ENCODE measurements around the gene SLC7A9.
A peak's percentile ranks its signal among the peaks of the same experiment; 100 is the strongest.
"Not testable (repeated sequence)": the region's sequence is repeated elsewhere in the genome, so short reads cannot be mapped to it uniquely, and the experiment has no call there.

Gene SLC7A9

DNA sequence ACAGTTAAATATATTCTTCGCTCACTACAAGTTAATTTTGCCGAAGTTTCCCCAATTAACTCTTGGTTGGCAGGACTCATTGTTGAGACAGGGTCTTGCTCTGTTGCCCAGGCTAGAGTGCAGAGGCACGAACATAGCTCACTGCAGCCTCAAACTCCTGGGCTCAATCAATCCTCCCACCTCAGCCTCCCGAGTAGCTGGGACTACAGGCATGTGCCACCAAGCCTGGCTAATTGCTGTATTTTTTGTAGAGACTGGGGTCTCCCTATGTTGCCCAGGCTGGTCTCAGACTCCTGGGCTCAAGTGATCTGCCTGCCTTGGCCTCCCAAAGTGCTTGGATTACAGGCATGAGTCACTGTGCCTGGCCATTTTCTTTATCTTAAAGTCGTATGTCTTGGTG, 15.7 kb upstream of the SLC7A9 start:
- not testable (repeated sequence) for DNase-seq (ENCODE audit: low read depth in 2 of 3, low spot score in 2 of 3)

DNA sequence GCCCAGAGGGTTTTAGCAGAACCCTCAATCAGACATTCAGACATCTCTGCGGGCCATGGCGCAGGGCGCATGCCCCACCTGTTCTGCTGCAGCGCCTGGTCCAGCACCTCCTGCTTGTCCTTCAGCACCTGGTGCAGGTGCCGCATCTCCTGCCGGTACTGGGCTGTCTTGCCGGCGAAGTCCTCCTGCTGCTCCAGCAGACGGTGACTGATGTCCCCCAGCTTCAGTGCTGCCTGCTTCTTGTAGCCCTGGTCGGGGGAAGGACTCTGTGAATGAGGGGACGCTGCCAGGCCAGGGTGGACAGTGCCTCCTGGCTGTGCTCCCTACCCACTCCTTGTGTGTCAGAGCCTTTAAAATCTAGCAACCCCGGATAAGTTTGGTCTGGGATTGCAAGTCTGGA, 12.2 kb upstream of the SLC7A9 start:
- no peak for DNase-seq (ENCODE audit: low read depth in 2 of 3, low spot score in 2 of 3)

DNA sequence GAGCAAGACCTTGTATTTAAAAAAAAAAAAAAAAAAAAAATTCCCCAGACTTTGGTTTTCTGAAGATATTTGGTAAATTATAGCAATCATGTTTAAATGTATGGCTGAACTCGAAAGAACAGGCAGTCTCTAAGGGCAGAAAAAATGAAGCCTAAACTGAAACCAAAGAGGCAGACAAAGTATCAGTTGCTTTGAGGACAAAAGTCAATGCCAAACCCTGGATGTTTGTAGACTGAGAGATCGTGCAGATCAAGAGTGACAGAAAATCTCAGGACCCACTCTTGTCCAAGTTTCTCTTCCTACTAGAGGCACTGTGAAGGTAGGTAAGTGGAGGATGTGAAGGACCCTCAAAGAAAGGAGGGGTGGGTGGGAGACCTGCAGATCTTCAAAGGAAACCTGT, 11.1 kb upstream of the SLC7A9 start:
- DNase-seq (ENCODE audit: low read depth in 2 of 3, low spot score in 2 of 3): no peak

DNA sequence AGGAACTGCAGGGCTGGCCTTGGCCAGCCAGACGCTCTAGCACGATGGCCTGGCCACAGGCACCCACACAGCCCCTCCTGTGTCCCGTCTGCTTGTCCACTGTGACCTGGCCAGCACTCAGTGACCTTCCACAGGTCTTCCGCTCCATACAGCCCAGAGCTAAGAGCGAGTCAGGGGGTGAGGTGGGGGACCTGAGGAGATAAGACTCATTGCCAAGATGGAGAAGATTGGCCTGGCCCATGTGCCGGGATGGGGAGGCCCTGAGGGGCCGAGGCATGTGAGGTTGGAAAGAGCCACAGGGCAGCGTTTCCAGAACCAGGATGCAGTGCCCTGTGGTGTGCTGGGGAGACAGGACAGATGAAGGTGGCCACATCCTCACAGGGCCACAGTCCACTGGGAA, 10.2 kb upstream of the SLC7A9 start:
- no peak for DNase-seq (ENCODE audit: low read depth in 2 of 3, low spot score in 2 of 3)

DNA sequence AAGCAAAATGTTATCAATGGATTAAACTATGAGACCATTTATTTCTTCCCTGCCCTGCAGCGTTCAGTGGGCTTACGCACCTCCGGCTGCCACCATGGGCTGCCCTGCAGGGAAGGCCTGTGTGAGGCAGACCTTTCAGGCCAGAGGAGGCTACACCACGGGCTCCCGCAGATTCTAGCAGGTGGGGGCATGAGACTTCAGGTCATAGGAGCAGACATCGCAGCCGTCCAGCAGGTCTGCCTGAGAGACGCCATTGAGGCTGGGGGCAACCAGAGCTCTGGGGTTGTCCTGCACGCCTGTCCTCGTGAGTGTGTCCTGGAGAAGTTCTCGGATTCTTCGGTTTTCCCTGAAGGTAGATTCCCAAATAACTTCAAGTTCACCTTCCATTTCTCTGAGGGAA, 9.4 kb upstream of the SLC7A9 start:
- no peak for DNase-seq (ENCODE audit: low read depth in 2 of 3, low spot score in 2 of 3)

DNA sequence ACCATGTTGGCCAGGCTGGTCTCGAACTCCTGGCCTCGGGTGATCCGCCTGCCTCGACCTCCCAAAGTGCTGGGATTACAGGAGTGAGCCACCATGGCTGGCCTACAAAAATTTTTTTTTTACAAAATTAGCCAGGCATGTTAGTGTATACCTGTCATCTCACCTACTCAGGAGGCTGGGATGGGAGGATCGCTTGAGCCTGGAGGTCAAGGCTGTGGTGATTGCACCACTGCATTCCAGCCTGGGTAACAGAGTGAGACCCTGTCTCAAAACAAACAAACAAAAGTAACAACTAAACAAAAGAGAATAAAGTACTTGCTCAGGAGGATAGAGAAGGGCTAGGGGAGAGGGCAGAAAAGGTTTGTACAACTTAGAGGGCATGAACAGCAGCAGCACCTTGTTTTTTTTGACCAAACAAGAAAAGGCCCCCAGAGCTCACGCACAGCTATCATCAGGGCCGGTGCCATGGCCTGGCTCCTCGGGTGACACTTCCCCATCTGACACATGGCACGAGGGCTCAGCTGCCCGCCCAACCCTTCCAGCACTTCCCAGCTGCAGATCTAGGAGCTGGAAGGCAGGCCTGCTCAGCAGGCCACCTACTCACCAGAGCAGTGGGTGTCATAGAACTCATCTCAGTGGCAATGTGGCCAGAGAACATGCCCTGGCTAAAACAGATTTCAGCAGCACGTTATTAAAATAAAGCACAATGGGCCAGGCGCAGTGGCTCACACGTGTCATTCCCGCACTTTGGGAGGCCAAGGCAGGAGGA, 8.6 kb upstream of the SLC7A9 start:
- no peak for DNase-seq (ENCODE audit: low read depth in 2 of 3, low spot score in 2 of 3)

DNA sequence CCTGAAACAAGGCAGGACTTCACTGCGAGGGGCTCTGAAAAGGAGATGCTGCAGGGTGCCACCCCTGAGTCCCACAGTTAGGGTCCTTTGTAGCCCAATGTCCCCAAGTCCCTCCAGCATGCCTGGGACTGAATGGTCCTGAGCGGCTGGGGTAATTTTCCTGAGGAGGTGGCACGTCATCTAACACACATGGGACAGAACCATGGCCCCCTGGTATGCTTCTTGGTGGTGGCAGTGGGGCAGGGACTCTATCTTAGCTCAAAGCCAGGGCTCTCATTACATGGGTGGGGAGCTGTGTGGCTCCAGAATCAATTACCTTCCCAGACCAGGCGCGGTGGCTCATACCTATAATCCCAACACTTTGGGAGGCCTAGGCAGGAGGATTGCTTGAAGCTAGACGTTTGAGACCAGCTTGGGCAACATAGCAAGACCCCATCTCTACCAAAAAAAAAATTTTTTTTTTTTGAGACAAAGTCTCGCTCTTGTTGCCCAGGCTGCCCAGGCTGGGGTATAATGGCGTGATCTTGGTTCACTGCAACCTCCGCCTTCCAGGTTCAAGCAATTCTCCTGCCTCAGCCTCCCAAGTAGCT, 7.9 kb upstream of the SLC7A9 start:
- DNase-seq (ENCODE audit: low read depth in 2 of 3, low spot score in 2 of 3): no peak

DNA sequence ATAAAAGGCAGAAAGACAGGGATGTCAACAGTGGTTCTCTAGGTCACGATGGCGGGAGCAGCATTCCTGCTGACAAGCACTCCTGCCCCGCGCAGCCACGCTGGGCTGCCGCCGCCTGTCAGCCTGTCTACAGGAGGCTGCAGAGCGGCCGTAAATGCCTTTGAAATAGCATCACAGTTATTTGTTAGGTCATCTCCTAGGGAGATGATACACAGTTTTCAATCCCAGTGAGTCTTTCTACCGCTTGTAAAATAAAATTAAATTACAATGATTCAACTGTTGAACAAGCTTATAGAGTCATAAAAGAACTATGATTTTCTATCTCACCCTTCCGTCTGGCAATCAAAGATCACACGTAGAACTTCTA, 7.3 kb upstream of the SLC7A9 start:
- no peak for DNase-seq (ENCODE audit: low read depth in 2 of 3, low spot score in 2 of 3)

DNA sequence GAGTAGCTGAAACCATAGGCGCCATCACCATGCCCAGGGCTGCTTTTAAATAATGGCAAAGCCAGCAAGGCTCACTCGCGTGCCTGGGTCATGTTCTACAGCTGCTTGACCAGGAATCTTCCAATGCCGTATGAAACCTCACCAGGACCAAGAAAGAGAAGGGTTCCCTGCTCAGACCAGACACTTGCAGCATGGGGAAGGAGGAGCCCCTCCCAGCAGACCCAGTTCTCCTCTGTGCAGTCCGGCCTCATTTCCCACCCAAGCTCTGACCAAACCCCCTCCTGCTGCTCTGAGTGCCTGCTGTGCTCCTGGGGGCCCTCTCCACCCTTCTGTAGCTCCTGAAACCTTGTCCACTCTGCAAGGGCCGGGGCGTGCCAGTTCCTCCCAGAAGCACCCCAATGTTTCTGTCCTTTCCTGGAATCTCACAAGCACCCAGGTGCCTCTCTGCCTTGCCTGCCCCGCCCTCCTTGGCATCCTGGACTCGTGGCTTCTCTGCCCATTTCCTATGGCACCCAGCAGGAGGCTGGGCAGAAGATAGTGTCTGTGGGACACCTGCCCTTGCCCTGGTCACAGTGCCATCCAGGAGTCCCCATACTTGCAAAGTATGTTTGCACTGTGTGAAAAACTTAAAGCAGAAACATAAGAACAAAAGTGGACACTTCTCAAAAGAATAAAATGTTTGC, 6.8 kb upstream of the SLC7A9 start:
- no peak for DNase-seq (ENCODE audit: low read depth in 2 of 3, low spot score in 2 of 3)

DNA sequence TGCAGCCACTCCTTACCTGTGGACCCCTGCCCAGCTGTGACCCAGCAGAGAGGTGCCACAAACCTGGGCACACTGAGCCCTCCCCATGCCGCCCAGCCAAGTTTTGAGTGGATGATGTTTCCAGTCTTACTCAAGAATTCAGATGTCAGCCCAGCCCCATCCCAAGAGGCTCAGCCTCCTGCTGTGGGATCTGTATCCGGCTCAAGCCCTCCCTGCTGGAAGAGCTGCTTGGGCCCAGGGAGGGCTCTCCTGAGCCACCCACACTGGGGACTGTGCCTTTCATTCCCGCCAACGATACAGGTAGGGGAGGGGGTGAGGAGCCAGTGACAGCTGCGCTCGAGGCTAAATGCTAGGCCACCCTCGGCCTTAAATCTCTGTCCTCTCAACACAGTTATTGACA, 5.9 kb upstream of the SLC7A9 start:
- DNase-seq (ENCODE audit: low read depth in 2 of 3, low spot score in 2 of 3): no peak

DNA sequence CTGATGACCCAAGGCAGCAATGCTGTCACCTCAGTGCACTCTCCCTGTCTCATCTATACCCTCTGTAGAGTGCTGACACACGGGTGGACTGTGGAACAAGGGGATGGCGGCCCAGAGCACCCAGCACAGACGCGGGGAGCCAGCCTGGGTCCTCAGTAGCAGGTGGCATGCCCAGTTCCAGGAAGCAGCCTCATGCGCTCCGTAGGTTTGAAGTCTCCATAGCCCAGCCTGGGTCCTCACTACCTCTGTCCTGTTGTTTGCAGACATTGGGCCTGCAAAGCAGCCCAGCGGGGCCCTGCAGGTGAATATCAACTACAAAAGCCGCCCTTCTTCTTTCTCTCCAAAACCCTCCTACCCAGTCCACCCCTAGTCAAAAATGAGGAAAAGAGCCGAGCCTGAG, 5.0 kb upstream of the SLC7A9 start:
- no peak for DNase-seq (ENCODE audit: low read depth in 2 of 3, low spot score in 2 of 3)

DNA sequence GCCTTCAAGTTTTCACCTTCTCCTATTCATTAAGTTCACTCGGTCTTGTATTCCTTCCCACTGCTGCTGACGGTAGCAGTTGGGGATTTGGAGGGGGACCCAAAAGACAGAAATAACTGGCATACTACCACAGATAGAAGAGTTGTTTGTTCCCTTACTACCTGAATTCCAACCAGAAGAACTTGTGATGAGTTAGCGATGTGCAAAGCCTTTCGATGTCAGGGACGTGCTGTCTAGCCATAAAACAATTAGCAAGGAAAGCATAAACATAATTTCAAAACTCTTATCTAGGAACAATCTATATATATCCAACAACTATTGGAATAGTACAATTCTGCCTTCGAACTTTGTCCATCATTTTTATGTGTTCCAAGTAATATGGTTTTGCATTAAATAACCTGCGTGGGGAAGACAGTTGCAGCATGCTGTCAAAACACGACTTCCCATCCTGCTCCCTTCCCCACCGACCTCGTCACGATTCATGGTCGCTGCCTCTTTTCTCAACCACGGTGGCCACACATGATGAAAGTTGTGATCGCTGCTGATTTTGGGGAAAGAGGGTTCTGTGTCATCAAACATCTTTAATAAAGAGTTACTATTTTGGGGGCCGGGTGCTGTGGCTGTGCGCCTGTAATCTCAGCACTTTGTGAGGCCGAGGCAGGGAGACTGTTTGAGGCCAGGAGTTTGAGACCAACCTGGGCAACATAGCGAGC, 3.8 kb upstream of the SLC7A9 start:
- DNase-seq (ENCODE audit: low read depth in 2 of 3, low spot score in 2 of 3): peak in 1 of 3 experiments; percentile 10

DNA sequence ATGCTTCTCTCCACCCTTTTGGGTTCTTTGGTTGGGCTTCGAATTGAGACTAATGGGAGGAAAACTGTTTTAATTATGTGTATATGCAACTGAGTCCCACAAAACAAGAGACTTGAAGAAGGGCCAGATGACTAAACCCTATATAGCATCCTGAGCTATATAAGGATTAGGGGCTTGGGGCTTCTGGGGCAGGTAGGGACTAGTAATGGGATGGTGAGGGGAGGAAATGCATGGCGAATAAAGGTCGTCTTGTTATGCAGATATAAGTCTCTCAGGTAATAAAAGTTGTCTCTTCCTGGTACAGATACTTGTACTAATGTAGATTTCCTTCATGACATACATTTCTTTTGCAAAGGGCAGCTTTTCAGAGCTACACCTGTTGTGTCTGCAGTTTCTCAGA, 2.8 kb upstream of the SLC7A9 start:
- DNase-seq (ENCODE audit: low read depth in 2 of 3, low spot score in 2 of 3): no peak

DNA sequence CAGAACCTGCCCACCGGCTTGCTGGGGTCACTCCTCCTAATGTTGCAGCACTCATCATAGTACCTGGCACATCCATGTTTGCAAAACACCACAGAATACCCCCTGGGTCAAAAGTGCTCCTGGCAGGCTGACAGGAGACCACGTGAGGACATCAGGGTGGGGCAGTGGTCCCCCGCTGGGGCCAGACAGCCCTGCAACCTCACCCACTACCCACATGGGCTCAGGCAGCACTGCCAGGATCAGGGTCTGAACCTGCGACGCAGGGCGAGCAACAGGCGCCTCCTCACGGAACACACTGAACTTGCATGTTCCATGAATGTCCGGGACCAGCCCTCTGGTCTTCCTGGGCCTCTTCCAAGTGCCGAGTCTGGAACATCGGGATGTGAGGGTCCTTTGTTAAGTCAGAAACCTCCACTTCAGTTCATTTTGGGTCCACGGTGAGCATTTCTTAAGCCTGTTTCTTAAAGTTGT, 1.4 kb upstream of the SLC7A9 start:
- no peak for DNase-seq (ENCODE audit: low read depth in 2 of 3, low spot score in 2 of 3)

DNA sequence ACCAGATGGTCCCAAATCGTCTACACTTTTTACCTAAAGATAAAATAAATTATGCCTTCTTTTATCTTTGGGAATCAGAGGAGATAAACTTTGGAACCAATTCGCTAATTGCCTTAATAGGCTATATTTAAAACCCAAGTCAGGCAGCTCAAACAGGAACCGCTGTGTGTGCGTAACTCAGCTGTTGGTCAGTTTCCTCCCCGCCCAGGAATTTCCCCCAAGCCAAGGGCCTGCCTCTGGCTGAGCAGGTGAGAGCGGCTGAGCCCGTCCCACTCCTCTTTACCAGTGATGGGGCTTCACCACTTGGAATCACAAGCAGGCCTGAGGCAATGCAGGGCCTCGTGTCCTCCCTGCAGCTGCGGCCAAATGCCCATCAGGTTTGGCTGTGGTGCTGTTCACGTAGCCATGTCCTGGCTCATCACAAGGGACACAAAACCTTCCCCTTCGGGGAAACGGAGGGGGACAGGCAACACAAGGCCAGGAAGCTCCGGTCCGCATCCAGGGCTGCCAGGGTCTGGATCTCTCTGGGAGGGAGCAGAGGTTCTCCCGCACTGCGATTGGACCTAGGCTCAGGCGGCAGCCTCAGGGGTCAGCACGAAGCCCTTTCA, 503 bp upstream of the SLC7A9 start:
- no peak for DNase-seq (ENCODE audit: low read depth in 2 of 3, low spot score in 2 of 3)

DNA sequence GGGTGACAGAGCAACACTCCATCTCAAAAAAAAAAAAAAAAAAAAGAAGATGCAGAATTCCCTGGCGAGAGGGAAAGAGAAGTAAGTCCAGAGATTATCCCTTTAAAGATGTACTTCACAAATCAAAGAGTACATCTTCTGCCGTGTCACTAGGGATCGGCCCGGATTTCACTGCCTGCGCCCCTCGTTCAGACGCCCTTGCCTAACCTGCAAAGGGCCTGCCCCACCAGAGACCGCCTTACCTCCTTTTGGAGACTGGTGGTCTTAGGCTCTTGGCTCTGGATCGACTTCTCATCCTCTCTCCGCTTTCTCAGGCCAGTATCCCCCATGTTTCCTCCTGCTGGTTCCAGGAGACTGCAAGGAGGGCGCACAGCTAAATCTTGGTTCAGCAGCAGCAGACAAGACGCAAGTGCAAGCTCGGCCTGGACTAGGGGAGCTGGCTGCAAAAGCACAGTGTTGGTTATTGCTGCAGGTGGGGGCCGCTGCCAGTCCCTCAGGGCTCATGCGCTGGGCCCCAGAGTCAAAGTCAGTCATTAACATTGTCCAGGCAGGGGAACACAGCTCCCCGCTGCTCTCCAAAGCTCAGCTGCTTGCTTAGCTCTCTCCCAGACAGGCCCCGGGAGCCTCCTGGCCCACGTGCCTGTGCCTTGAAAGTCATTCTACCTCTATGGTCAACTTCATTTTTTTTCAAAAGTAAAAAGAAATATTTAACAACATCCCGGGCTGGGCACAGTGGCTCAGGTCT, 1.2 kb downstream of the SLC7A9 start:
- no peak for DNase-seq (ENCODE audit: low read depth in 2 of 3, low spot score in 2 of 3)

DNA sequence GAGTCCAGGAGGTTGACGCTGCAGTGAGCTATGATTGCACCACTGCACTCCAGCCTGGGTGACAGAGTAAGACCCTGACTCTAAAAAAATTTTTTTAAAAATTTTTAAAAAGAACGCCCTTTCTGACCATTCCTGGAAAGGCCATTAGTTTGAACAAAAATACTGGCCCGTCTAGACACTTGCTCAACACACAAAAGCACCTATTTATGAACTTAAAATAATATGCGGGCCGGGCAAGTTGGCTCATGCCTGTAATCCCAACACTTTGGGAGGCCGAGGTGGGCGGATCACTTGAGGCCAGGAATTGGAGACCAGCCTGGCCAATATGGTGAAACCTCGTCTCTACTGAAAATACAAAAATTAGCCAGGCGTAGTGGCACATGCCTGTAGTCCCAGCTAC, 2.1 kb downstream of the SLC7A9 start:
- not testable (repeated sequence) for DNase-seq (ENCODE audit: low read depth in 2 of 3, low spot score in 2 of 3)

DNA sequence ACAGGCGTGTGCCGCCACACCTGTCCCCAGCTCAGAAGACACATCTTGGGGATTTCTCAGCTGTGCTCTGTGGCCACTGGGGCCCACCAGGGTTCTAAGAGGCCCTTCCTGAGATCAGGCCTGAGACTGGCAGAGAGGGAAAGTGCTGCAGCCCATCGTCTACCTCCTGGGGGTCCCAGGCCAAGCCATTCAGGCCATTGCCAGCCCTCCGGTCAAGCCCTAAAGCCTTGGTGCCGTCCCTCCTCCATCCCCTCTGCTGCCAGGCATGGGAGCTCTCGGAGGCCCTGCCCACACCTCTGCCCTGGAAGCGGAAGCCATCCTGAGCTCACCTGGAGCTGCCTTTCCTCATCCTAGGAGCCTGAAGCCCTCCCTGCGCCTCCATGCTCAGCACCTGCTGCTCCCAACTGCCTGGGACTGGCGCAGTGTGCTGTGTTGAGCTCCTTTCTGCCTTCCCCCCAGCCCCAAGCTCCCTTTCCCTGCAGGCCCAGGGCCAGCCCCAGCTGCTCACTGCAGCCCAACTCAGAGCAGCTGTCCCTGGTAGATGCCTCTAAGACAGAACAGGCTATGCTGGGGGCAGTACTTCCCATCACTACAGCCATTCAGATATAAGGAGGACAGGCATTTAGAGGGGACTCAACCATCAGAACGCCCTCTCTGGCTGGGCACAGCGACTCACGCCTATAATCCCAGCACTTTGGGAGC, 2.9 kb downstream of the SLC7A9 start:
- DNase-seq (ENCODE audit: low read depth in 2 of 3, low spot score in 2 of 3): no peak

DNA sequence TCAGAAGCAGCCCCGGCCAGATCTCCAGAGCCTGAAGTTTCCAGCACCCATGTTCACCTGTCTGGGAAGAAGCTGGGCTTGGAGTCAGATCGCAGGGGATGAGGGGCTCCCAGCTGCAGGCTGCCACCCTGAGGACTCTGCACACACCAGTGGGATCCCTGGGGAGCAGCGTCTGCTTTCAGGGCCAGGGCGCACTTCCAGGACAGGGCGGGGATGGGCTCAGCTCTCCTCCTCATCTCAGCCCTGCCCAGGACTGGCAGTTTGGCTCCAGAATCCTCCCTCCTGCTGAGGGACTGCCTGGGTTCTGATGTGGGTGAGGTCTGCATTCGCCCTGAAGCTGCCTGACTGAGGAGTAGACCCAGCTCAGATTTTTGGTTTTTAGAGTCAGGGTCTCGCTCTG, 3.5 kb downstream of the SLC7A9 start:
- DNase-seq (ENCODE audit: low read depth in 2 of 3, low spot score in 2 of 3): no peak

DNA sequence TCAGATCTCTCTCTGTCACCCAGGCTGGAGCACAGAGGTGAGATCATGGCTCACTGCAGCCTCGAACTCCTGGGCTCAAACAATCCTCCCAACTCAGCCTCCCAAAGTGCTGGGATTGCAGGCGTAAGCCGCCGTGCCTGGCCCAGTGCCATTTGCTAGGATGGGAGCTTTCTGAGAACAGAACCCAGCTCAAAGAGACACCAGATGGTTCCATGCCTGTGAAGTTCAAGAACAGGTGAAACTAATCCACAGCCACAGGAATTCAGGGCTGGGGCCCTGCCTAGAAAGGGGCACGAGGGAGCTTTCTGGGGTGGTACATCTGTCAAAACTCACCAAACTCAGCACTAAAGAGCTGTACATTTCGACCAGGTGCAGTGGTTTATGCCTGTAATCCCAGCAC, 4.2 kb downstream of the SLC7A9 start:
- DNase-seq (ENCODE audit: low read depth in 2 of 3, low spot score in 2 of 3): no peak
